Activated CD4-positive, alpha-beta T cell treated with anti-CD3 and anti-CD28 coated beads for 36 hours (primary cell): ENCODE data around the gene TFCP2L1. TPM values are rescaled to one million over a fixed set of nuclear protein-coding genes. Genes with fewer than 3 reads are reported as not detected.
"Not testable (repeated sequence)": the region's sequence is repeated elsewhere in the genome, so short reads cannot be mapped to it uniquely, and the experiment has no call there.

Experiments
- ATAC-seq: fragments of 200-7000 bp; cut with Tn5 transposase; one replicate; pipeline ENCODE4 v1.10.0; 2021; ENCODE audit warnings: mild to moderate bottlenecking, moderate library complexity
- CTCF ChIA-PET: fragments of 350-600 bp; sonication (Branson Sonifier 250); formaldehyde crosslinking; loops from one replicate; lab custom pipeline; 2021; ENCODE audit warnings: antibody characterized with exemption; lab: Charles Lee
- POLR2A ChIA-PET: fragments of 350-600 bp; sonication (Branson Sonifier 250); formaldehyde crosslinking; loops from one replicate; lab custom pipeline; 2021; ENCODE audit warnings: antibody characterized with exemption, inconsistent platforms; lab: Charles Lee
- DNase-seq: peaks from one replicate; pipeline ENCODE4 v3.0.0-alpha.2; 2020
- H3K27ac Mint-ChIP-seq: one replicate; pipeline ENCODE4 v1.8.0; 2021; ENCODE audit warnings: mixed read lengths
- H3K27me3 Mint-ChIP-seq: one replicate; pipeline ENCODE4 v1.8.0; 2021; ENCODE audit warnings: mixed read lengths
- H3K36me3 Mint-ChIP-seq: one replicate; pipeline ENCODE4 v1.8.0; 2021; ENCODE audit warnings: low read depth, mixed read lengths
- H3K4me1 Mint-ChIP-seq: one replicate; pipeline ENCODE4 v1.8.0; 2021; ENCODE audit warnings: mixed read lengths
- H3K4me3 Mint-ChIP-seq: one replicate; pipeline ENCODE4 v1.8.0; 2021; ENCODE audit warnings: mild to moderate bottlenecking, moderate library complexity, mixed read lengths
- H3K9me3 Mint-ChIP-seq: one replicate; pipeline ENCODE4 v1.8.0; 2021; ENCODE audit warnings: low read depth, mixed read lengths
- intact Hi-C, 2 experiments: fragments of 100-400 bp; cut with DNase I in 1 of 2; cut with micrococcal nuclease in 1 of 2; formaldehyde crosslinking; loops; one replicate each; pipeline versions ENCODE4 v1.14.2 to v1.15.1; 2022 to 2024; cut with DNase I, micrococcal nuclease
- total RNA-seq, 2 experiments: library from RNA; stranded (reverse); gene quantifications; one replicate each; pipeline ENCODE4 v1.2.3, GENCODE V29; 2021

TFCP2L1 gene
- total RNA-seq, 2 experiments from 2014 or later, result 0.02 to 0.05 TPM

GRCh38 chr2:121231385-121232000, 53.5 kb downstream of the TFCP2L1 start:
- CTCF ChIA-PET, result interaction anchor here (1.2 kb wide), 1 partner anchor 32 kb away, joined by 4 read pairs; no protein-coding TSS in a partner anchor
- Mint-ChIP-seq H3K4me1 (no peaks in the 10 kb centered on the region), H3K27me3 (no peaks in the 10 kb centered on the region), H3K9me3 (no peaks in the 10 kb centered on the region), H3K27ac (no peak overlapping the region), H3K4me3 (no peak overlapping the region), H3K36me3 (no peaks in the 10 kb centered on the region)
- POLR2A ChIA-PET, result no interaction called here
- DNase-seq (no peak), ATAC-seq (no peak)
- intact Hi-C loops, result no loop called here

GRCh38 chr2:121228521-121228920, 56.5 kb downstream of the TFCP2L1 start:
- CTCF ChIA-PET, result interaction anchor here (0.6 kb wide), 1 partner anchor 173 kb away, joined by 4 read pairs; no protein-coding TSS in a partner anchor
- intact Hi-C loops, result no loop called here
- POLR2A ChIA-PET, result no interaction called here
- H3K27ac Mint-ChIP-seq, result no peak overlapping the region
- no peak for DNase-seq
- no peaks in the 10 kb centered on the region for H3K27me3 Mint-ChIP-seq
- H3K9me3 Mint-ChIP-seq, result no peaks in the 10 kb centered on the region
- no peak for ATAC-seq
- no peak overlapping the region for H3K4me3 Mint-ChIP-seq
- H3K36me3 Mint-ChIP-seq, result no peaks in the 10 kb centered on the region
- H3K4me1 Mint-ChIP-seq, result no peaks in the 10 kb centered on the region

DNA sequence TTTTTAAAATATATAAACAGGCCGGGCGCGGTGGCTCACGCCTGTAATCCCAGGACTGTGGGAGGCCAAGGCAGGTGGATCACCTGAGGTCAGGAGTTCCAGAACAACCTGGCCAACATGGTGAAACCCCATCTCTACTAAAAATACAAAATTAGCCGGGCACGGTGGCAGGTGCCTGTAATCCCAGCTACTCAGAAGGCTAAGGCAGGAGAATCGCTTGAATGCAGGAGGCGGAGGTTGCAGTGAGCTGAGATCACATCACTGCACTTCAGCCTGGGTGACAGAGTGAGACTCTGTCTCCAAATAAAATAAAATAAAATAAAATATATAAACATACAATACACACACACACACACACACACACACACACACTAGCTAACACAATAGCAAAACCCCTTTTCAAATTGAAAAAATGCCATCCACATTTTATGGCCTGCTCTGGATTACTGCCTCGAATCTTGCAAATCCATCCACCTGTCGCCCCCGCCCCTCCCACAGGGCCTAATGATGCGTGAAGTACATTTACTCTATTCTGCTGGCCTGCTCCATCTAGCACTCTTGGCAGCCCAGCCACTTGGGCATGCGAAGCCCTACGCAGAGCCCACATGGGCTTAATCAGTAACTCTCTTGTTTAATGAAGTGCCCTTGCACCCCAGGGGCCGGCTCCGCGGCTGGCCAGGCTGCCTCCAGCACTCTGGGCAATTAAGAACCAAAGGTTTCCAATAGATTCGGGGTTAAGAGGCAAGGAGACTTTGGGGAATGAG, 57.4 kb downstream of the TFCP2L1 start:
- DNase-seq, intact Hi-C loops, CTCF ChIA-PET, H3K36me3 Mint-ChIP-seq, H3K9me3 Mint-ChIP-seq, POLR2A ChIA-PET, ATAC-seq, H3K4me1 Mint-ChIP-seq, H3K27ac Mint-ChIP-seq, H3K4me3 Mint-ChIP-seq, H3K27me3 Mint-ChIP-seq: not testable (repeated sequence)

GRCh38 chr2:121225681-121226080, 59.3 kb downstream of the TFCP2L1 start:
- H3K27ac Mint-ChIP-seq, H3K4me1 Mint-ChIP-seq, H3K9me3 Mint-ChIP-seq, CTCF ChIA-PET, DNase-seq, POLR2A ChIA-PET, H3K36me3 Mint-ChIP-seq, H3K27me3 Mint-ChIP-seq, intact Hi-C loops, ATAC-seq, H3K4me3 Mint-ChIP-seq: not testable (repeated sequence)

GRCh38 chr2:121220995-121221394, 64.0 kb downstream of the TFCP2L1 start:
- ATAC-seq, result no peak
- POLR2A ChIA-PET, result interaction anchor here (0.6 kb wide), 2 partner anchors 82 to 273 kb away, joined by 4 to 5 read pairs; no protein-coding TSS in a partner anchor
- no peak overlapping the region for H3K4me3 Mint-ChIP-seq
- H3K27me3 Mint-ChIP-seq, result no peaks in the 10 kb centered on the region
- intact Hi-C loops, result no loop called here
- H3K36me3 Mint-ChIP-seq, result no peaks in the 10 kb centered on the region
- H3K27ac Mint-ChIP-seq, result no peak overlapping the region
- CTCF ChIA-PET, result no interaction called here
- H3K9me3 Mint-ChIP-seq, result no peaks in the 10 kb centered on the region
- no peak for DNase-seq
- no peaks in the 10 kb centered on the region for H3K4me1 Mint-ChIP-seq

- Mint-ChIP-seq H3K4me1 (no peaks in the 10 kb centered on the region), H3K27ac (no peak overlapping the region), H3K4me3 (no peak overlapping the region), H3K36me3 (no peaks in the 10 kb centered on the region), H3K9me3 (no peaks in the 10 kb centered on the region), H3K27me3 (no peaks in the 10 kb centered on the region)
- CTCF ChIA-PET, result no interaction called here
- intact Hi-C loops, result no loop called here
- ATAC-seq (no peak), DNase-seq (no peak)
- POLR2A ChIA-PET, result no interaction called here
Measured at GRCh38 chr2:121219866-121220265, 65.1 kb downstream of the TFCP2L1 start.

DNA sequence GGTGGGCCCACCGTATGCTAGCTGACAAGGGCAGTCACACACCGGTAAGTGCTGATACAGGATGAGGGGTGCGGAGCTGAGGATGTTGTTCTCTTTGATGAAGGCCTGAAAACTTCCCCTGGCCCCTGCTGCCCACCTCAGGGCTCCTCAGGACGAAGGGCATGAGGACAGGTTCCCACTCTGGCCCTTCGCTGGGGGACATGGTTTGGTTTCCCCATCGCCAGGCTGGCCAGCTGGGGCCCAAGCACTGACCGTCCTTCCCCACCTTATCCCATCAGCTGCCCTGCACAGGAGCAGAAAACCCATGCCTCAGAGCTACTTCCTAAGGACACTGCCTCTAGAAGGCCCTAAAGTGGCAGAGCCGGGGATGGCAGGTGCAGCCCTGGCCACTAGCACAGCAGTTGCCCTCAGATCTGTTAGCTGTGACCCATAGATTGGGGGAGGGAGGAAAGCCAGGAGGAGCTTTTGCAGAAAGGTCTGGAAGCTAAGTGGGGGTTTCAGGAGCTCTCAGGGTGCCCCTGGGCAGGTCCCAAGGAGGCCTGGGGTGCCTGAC, 66.5 kb downstream of the TFCP2L1 start:
- Mint-ChIP-seq H3K27ac (no peak overlapping the region), H3K4me1 (no peaks in the 10 kb centered on the region), H3K9me3 (no peaks in the 10 kb centered on the region), H3K36me3 (no peaks in the 10 kb centered on the region), H3K4me3 (no peak overlapping the region), H3K27me3 (no peaks in the 10 kb centered on the region)
- no peak for ATAC-seq
- intact Hi-C loops, result no loop called here
- ChIA-PET CTCF (no interaction called here), POLR2A (no interaction called here)
- no peak for DNase-seq

GRCh38 chr2:121217627-121218026, 67.4 kb downstream of the TFCP2L1 start:
- intact Hi-C loops, result no loop called here
- ATAC-seq (no peak), DNase-seq (no peak)
- H3K4me3 Mint-ChIP-seq, result no peak overlapping the region
- no peak overlapping the region for H3K27ac Mint-ChIP-seq
- ChIA-PET CTCF (interaction anchor here (0.6 kb wide), 1 partner anchor 97 kb away, joined by 4 read pairs; no protein-coding TSS in a partner anchor), POLR2A (no interaction called here)
- H3K36me3 Mint-ChIP-seq, result no peaks in the 10 kb centered on the region
- H3K27me3 Mint-ChIP-seq, result no peaks in the 10 kb centered on the region
- H3K9me3 Mint-ChIP-seq, result no peaks in the 10 kb centered on the region
- H3K4me1 Mint-ChIP-seq, result no peaks in the 10 kb centered on the region

DNA sequence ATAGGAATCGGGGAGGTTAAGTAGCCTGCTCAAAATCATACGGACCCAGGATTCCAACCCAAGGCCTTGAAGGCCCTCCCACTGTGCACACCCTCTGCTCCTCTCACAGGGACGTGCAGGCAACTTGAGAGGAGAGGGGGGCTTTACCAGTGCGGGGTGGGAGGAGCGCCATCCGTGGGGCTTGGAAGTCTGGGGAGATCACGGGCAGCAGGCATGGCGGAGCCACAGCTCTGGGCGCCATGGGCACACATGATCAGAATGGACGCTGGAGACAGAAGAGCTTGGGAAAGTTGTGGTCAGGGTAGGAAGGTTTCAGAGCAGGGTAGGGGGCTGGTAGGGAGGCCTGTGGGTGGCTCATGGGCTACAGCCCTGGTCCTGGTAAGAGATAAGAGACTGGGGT, 70.7 kb downstream of the TFCP2L1 start:
- no peak overlapping the region for H3K4me3 Mint-ChIP-seq
- H3K9me3 Mint-ChIP-seq, result no peaks in the 10 kb centered on the region
- no peak overlapping the region for H3K27ac Mint-ChIP-seq
- ATAC-seq (no peak), DNase-seq (no peak)
- no peaks in the 10 kb centered on the region for H3K27me3 Mint-ChIP-seq
- POLR2A ChIA-PET, result no interaction called here
- CTCF ChIA-PET, result no interaction called here
- no peaks in the 10 kb centered on the region for H3K4me1 Mint-ChIP-seq
- intact Hi-C loops, result no loop called here
- no peaks in the 10 kb centered on the region for H3K36me3 Mint-ChIP-seq

DNA sequence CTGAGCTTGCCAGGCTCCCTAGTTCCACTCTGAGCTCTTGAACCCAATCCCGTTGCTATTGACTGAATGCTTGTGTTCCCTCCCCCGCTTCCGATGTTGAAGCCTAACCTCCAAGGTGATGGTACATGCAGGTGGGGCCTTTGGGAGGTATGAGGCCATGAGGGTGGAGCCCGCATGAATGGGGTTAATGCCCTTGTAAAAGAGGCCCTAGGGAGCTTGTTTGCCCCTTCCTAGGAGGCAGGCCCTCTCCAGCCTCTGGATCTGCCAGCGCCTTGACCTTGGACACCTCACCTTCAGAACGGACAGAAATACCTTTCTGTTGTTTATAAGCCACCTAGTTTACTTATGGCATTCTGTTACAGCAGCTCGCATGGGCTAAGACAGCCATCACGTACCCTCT, 71.6 kb downstream of the TFCP2L1 start:
- intact Hi-C loops, result no loop called here
- H3K4me3 Mint-ChIP-seq, result no peak overlapping the region
- CTCF ChIA-PET, result no interaction called here
- ATAC-seq (no peak), DNase-seq (no peak)
- no peaks in the 10 kb centered on the region for H3K9me3 Mint-ChIP-seq
- POLR2A ChIA-PET, result no interaction called here
- H3K4me1 Mint-ChIP-seq, result no peaks in the 10 kb centered on the region
- H3K27ac Mint-ChIP-seq, result no peak overlapping the region
- no peaks in the 10 kb centered on the region for H3K36me3 Mint-ChIP-seq
- no peaks in the 10 kb centered on the region for H3K27me3 Mint-ChIP-seq

GRCh38 chr2:121212661-121213325, 72.2 kb downstream of the TFCP2L1 start:
- ATAC-seq, result no peak
- Mint-ChIP-seq H3K27ac (no peak overlapping the region), H3K4me1 (no peaks in the 10 kb centered on the region), H3K27me3 (no peaks in the 10 kb centered on the region), H3K9me3 (no peaks in the 10 kb centered on the region), H3K36me3 (no peaks in the 10 kb centered on the region), H3K4me3 (no peak overlapping the region)
- intact Hi-C loops, result no loop called here
- CTCF ChIA-PET, result no interaction called here
- POLR2A ChIA-PET, result no interaction called here
- DNase-seq, result no peak
